CD4-positive, CD25-positive, alpha-beta regulatory T cell (primary cell): ENCODE data around the gene MARK1. TPM values are rescaled to one million over a fixed set of nuclear protein-coding genes. Genes with fewer than 3 reads are reported as not detected.
A peak's percentile ranks its signal among the peaks of the same experiment; 100 is the strongest.

ENCODE experiments used
- ATAC-seq, 2 donors: fragments of 150-1000 bp; cut with Tn5 transposase; one replicate each; pipeline ENCODE4 v1.10.0; 2021; ENCODE audit warnings: low read depth in 2 of 2, moderate number of reproducible peaks in 2 of 2, moderate library complexity in 1 of 2
- DNase-seq, 3 donors: peaks; one replicate each; pipeline versions ENCODE4 v3.0.0 to v3.0.0-alpha.2; 2012 to 2022; ENCODE audit warnings: mixed read lengths in 1 of 3
- H3K27ac ChIP-seq: one replicate; pipeline ENCODE4 v1.7.0; 2013; ENCODE audit warnings: mild to moderate bottlenecking, low read length; ENCODE audit not compliant: insufficient read depth, poor library complexity, severe bottlenecking
- H3K27me3 ChIP-seq: one replicate; pipeline ENCODE4 v1.7.0; 2013; ENCODE audit warnings: low read length; ENCODE audit not compliant: control insufficient read depth, insufficient read depth
- H3K36me3 ChIP-seq: one replicate; pipeline ENCODE4 v1.7.0; 2013; ENCODE audit warnings: mild to moderate bottlenecking, low read length, moderate library complexity; ENCODE audit not compliant: control insufficient read depth, insufficient read depth
- H3K4me1 ChIP-seq: 2 replicates; pipeline ENCODE4 v1.7.0; 2013; ENCODE audit warnings: mild to moderate bottlenecking, low read length; ENCODE audit not compliant: insufficient read depth, control insufficient read depth, poor library complexity, severe bottlenecking
- H3K4me3 ChIP-seq: one replicate; pipeline ENCODE4 v1.7.0; 2013; ENCODE audit warnings: low read depth, mild to moderate bottlenecking, low read length, moderate library complexity
- H3K9me3 ChIP-seq, 2 experiments: 1 replicate in 1 of 2; 2 replicates in 1 of 2; pipeline ENCODE4 v1.7.0; 2013; ENCODE audit warnings: low read length in 2 of 2, mild to moderate bottlenecking in 1 of 2, moderate library complexity in 1 of 2; ENCODE audit not compliant: control insufficient read depth in 2 of 2
- H3K27ac Mint-ChIP-seq, 3 donors: one replicate each; pipeline ENCODE4 v1.8.0; 2020 to 2022; ENCODE audit warnings: mild to moderate bottlenecking in 3 of 3, mixed read lengths in 3 of 3, moderate library complexity in 2 of 3
- H3K27me3 Mint-ChIP-seq: one replicate; pipeline ENCODE4 v1.8.0; 2022; ENCODE audit warnings: mild to moderate bottlenecking, mixed read lengths
- H3K36me3 Mint-ChIP-seq: one replicate; pipeline ENCODE4 v1.8.0; 2020; ENCODE audit warnings: mixed read lengths
- H3K4me1 Mint-ChIP-seq, 4 donors: one replicate each; pipeline ENCODE4 v1.8.0; 2020 to 2022; ENCODE audit warnings: mixed read lengths in 4 of 4, mild to moderate bottlenecking in 1 of 4
- H3K4me3 Mint-ChIP-seq, 4 donors: one replicate each; pipeline ENCODE4 v1.8.0; 2020 to 2022; ENCODE audit warnings: mild to moderate bottlenecking in 4 of 4, mixed read lengths in 4 of 4, moderate library complexity in 3 of 4
- H3K9me3 Mint-ChIP-seq, 7 donors: one replicate each; pipeline ENCODE4 v1.8.0; 2020 to 2022; ENCODE audit warnings: mixed read lengths in 7 of 7, mild to moderate bottlenecking in 3 of 7, moderate library complexity in 2 of 7
- polyA plus RNA-seq, 4 donors: library from polyadenylated mRNA; unstranded; fragments of 300-500 nt; fragmentation: Illumina TruSeq; gene quantifications; one replicate each; pipeline ENCODE4 v1.2.3, GENCODE V29; 2021
- total RNA-seq: library from RNA; stranded (reverse); gene quantifications from one replicate; pipeline ENCODE4 v1.2.3, GENCODE V29; 2022

MARK1 gene
- total and polyA plus RNA-seq, 5 donors from 2014 or later, result 0.05 TPM; not detected in 4

DNA sequence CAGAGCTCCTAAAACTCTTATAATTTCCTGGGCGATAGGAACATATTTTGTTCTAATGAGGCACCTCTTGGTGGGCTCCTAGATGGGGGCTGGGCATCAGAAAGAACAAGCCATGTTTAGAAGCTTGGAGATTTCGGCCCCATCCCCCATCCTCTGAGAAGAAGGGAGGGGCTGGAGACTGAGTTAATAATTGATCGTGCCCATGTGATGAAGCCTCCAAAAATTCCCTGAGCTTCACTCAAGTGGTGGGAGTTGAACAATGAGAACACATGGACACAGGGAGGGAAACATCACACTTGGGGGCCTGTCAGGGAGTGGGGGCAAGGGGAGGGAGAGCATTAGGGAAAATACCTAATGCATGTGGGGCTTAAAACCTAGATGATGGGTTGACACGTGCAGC lies 180.3 kb downstream of the MARK1 start:
- Mint-ChIP-seq H3K4me3 (no peak overlapping the region), H3K4me1 (no peaks in the 10 kb centered on the region), H3K27me3 (no peaks in the 10 kb centered on the region), H3K27ac (no peak overlapping the region), H3K9me3 (peaks cover 0 to 1% (median 0%) of the 10 kb centered on the region in 7 donors), H3K36me3 (no peaks in the 10 kb centered on the region)
- ATAC-seq (no peak), DNase-seq (no peak)
- Histone ChIP-seq H3K4me1 (no peaks in the 10 kb centered on the region), H3K4me3 (no peak overlapping the region), H3K9me3 (no peaks in the 10 kb centered on the region), H3K36me3 (no peaks in the 10 kb centered on the region), H3K27ac (no peak overlapping the region), H3K27me3 (no peaks in the 10 kb centered on the region)

DNA sequence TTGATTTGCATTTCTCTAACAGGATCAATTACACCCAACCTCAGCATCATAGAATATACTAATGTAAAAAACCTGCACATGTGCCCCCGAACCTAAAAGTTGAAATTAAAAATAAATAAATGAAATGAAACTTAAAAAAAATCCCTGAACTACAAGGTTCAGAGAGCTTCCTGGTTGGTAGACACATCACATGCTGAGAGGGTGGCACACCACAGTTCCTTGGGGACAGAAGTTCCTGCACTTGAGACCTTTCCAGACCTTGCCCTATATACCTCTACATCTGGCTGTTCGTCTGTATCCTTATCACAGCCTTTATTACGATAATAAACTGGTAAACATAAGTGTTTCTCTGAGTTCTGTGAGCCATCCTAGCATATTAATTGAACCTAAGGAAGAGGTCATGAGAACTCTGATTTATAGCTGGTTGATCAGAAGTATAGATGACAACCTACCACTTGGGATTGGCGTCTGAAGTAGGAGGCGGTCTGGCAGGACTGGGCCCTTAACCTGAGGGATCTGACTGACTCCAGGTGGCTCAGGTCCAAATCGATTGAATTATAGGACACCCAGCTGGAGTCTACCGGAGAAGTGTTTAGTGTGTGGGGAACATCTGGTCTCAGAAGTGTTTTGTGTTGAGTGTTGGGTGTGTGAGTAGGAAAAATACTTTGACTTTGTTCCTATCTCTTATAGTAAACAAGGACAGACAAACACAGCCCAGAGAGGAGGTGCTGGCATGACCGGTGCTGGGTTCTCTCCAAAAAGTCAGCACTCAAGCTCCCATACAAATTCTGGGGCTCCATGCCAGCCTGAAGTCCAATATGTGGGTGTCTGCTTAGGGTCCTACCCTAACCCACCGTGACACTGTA lies 181.2 kb downstream of the MARK1 start:
- H3K9me3 ChIP-seq, result peaks cover 0 to 2% of the 10 kb centered on the region in 2 experiments
- no peaks in the 10 kb centered on the region for H3K27me3 ChIP-seq
- no peaks in the 10 kb centered on the region for H3K4me1 ChIP-seq
- ATAC-seq (no peak), DNase-seq (no peak)
- H3K27ac ChIP-seq, result no peak overlapping the region
- Mint-ChIP-seq H3K4me1 (no peaks in the 10 kb centered on the region), H3K36me3 (no peaks in the 10 kb centered on the region), H3K9me3 (peaks cover 0 to 1% (median 0%) of the 10 kb centered on the region in 7 donors), H3K27ac (peak overlapping the region in 1 of 3 donors; percentile 44), H3K27me3 (no peaks in the 10 kb centered on the region), H3K4me3 (no peak overlapping the region)
- no peaks in the 10 kb centered on the region for H3K36me3 ChIP-seq
- no peak overlapping the region for H3K4me3 ChIP-seq

DNA sequence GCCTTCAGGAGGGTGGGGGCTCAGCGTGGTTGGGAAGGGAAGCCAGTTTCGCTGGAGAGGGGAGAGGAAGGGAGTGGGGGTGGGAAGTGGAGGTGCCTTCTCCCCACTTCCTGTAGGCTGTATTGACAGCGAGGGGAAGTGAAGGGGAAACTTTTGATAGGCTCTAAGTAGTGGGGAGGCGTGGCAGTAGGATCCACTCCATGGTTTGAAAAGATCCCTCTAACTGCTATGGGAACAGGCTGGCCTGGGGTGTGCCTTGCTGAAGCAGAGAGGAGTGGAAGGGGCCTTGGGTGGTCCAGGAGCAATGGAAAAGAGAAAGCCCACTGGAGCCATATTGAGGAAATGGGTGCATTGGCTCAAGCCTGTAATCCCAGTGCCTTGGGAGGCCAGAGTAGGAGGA lies 182.4 kb downstream of the MARK1 start:
- no peak for ATAC-seq
- no peak overlapping the region for H3K27ac ChIP-seq
- H3K9me3 Mint-ChIP-seq, result peaks cover 0 to 4% (median 1%) of the 10 kb centered on the region in 7 donors
- no peaks in the 10 kb centered on the region for H3K36me3 ChIP-seq
- no peak overlapping the region for H3K4me3 ChIP-seq
- H3K4me1 ChIP-seq, result no peaks in the 10 kb centered on the region
- DNase-seq, result no peak
- H3K27ac Mint-ChIP-seq, result no peak overlapping the region
- H3K27me3 Mint-ChIP-seq, result no peaks in the 10 kb centered on the region
- H3K4me3 Mint-ChIP-seq, result no peak overlapping the region
- H3K27me3 ChIP-seq, result no peaks in the 10 kb centered on the region
- peaks cover 0 to 3% of the 10 kb centered on the region in 2 experiments for H3K9me3 ChIP-seq
- no peaks in the 10 kb centered on the region for H3K36me3 Mint-ChIP-seq
- H3K4me1 Mint-ChIP-seq, result no peaks in the 10 kb centered on the region

DNA sequence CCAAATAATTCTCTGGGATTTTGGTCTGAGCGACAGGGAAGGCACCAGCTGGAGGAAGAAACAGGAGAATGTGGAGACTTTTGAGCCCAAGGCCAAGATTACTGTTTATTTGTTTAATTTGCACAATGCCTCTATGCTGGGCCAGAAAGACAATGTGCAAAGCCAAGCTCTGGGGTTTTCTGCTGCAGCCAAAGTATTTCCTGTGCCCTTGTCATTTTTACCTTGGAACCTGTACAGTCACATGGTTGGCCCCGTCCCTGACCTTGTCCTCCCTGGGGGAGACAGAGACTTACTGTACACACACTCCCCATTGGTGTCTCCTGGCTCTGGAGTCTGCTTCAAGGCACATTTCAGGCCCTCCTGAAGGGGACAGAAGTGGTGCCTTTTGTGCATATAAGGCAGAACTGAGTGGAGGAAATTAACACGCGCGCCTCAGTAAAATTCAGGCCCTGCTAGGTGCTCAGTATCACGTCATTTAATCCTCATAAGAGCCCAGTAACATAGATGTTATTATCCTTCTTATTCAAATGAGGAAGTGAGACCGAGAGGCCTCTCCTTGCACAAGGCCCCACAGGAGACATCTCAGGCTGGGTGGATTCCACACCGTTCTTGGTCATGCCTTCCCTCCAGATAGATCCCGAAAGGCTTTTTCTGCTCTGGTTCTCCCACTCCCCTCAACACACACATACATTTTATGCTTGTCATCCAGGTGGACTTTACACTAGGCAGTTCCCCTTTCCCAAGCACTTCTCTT lies 183.3 kb downstream of the MARK1 start:
- Mint-ChIP-seq H3K36me3 (no peaks in the 10 kb centered on the region), H3K27ac (no peak overlapping the region), H3K27me3 (no peaks in the 10 kb centered on the region), H3K9me3 (peaks cover 0 to 4% (median 1%) of the 10 kb centered on the region in 7 donors), H3K4me3 (no peak overlapping the region), H3K4me1 (no peaks in the 10 kb centered on the region)
- Histone ChIP-seq H3K27me3 (no peaks in the 10 kb centered on the region), H3K4me3 (no peak overlapping the region), H3K9me3 (peaks cover 0 to 3% of the 10 kb centered on the region in 2 experiments), H3K4me1 (no peaks in the 10 kb centered on the region), H3K27ac (no peak overlapping the region), H3K36me3 (no peaks in the 10 kb centered on the region)
- ATAC-seq (no peak), DNase-seq (no peak)

Other genes with a start within 250 kb of the MARK1 start
- 0.25 TPM for gene C1orf115, start 162.2 kb downstream of the MARK1 start, total RNA-seq
- gene C1orf115, start 162.2 kb downstream of the MARK1 start, polyA plus RNA-seq, result 1 to 10 TPM in 3 of 4 donors, under 1 TPM in 1; 0.30 to 1.8 (median 1.4) TPM
- not detected for gene MTARC2, start 220.2 kb downstream of the MARK1 start, total RNA-seq
- gene MTARC2, start 220.2 kb downstream of the MARK1 start, polyA plus RNA-seq, result not detected